Caco-2 (cell line): Measurements from ENCODE around the gene SIK2. TPM values are rescaled to one million over a fixed set of nuclear protein-coding genes. Genes with fewer than 3 reads are reported as not detected.

Experiments used
- BruUV-seq: library from RNA; stranded (reverse); fragments of 400-500 nt; replicated peaks from 2 replicates; lab custom pipeline; 2021; lab: Mats Ljungman, UMichigan
- CTCF ChIA-PET: fragments of 300-600 bp; sonication (Branson Sonifier 250); formaldehyde crosslinking; loops from one replicate; lab custom pipeline; 2022; ENCODE audit warnings: antibody characterized with exemption; lab: Charles Lee
- POLR2A ChIA-PET: fragments of 300-600 bp; sonication (Branson Sonifier 250); formaldehyde crosslinking; loops from one replicate; lab custom pipeline; 2022; ENCODE audit warnings: antibody characterized with exemption; lab: Charles Lee
- DNase-seq, 2 experiments: peaks; one replicate each; pipeline versions ENCODE4 v3.0.0 to v3.0.0-alpha.2; 2020 to 2022
- H3K27me3 ChIP-seq: replicated peaks from 2 replicates; pipeline ENCODE4 v1.6.0; 2011; ENCODE audit warnings: low read length; ENCODE audit not compliant: control insufficient read depth, insufficient read depth
- H3K36me3 ChIP-seq: 2 replicates; pipeline ENCODE4 v1.5.1; 2011; ENCODE audit warnings: low read length; ENCODE audit not compliant: control insufficient read depth, insufficient read depth
- H3K4me1 ChIP-seq: fragments of 250-450 bp; sonication (Bioruptor Pico); 2 replicates; pipeline ENCODE4 v1.5.1; 2020; ENCODE audit warnings: mild to moderate bottlenecking
- H3K4me3 ChIP-seq: 2 replicates; pipeline ENCODE4 v1.5.1; 2011; ENCODE audit warnings: low read depth, mild to moderate bottlenecking, control low read depth, low read length
- H3K9me3 ChIP-seq: fragments of 250-450 bp; sonication (Bioruptor Pico); 2 replicates; pipeline ENCODE4 v1.5.1; 2020; ENCODE audit warnings: mild to moderate bottlenecking, moderate library complexity
- H3K27ac Mint-ChIP-seq: one replicate; pipeline ENCODE4 v1.8.0; 2022; ENCODE audit warnings: mixed read lengths; ENCODE audit not compliant: unreplicated experiment
- H3K27me3 Mint-ChIP-seq: one replicate; pipeline ENCODE4 v1.8.0; 2022; ENCODE audit warnings: mixed read lengths; ENCODE audit not compliant: insufficient read depth, unreplicated experiment
- H3K36me3 Mint-ChIP-seq: one replicate; pipeline ENCODE4 v1.8.0; 2022; ENCODE audit warnings: mild to moderate bottlenecking, mixed read lengths; ENCODE audit not compliant: insufficient read depth, unreplicated experiment
- H3K4me1 Mint-ChIP-seq: one replicate; pipeline ENCODE4 v1.8.0; 2022; ENCODE audit warnings: low read depth, mixed read lengths; ENCODE audit not compliant: unreplicated experiment
- H3K4me3 Mint-ChIP-seq: one replicate; pipeline ENCODE4 v1.8.0; 2022; ENCODE audit warnings: mild to moderate bottlenecking, moderate library complexity, mixed read lengths; ENCODE audit not compliant: unreplicated experiment
- H3K9me3 Mint-ChIP-seq: one replicate; pipeline ENCODE4 v1.8.0; 2022; ENCODE audit warnings: mixed read lengths; ENCODE audit not compliant: unreplicated experiment
- intact Hi-C: fragments of 100-400 bp; cut with micrococcal nuclease; formaldehyde crosslinking; loops from one replicate; pipeline ENCODE4 v1.10.0; 2022; ENCODE audit not compliant: unreplicated experiment
- total RNA-seq: library from RNA; stranded (reverse); gene quantifications from 2 replicates; pipeline ENCODE4 v1.2.3, GENCODE V29; 2022
- TF ChIP-seq, protein P1 (sequence below), 2 experiments: fragments of 200-600 bp in 1 of 2; IDR thresholded peaks; 1 replicate in 1 of 2; 2 replicates in 1 of 2; pipeline versions ENCODE4 v1.5.1 to v1.8.0; 2011 to 2022; ENCODE audit warnings: antibody characterized with exemption in 1 of 2, control low read depth in 1 of 2, inconsistent platforms in 1 of 2, low read depth in 1 of 2, low read length in 1 of 2, mild to moderate bottlenecking in 1 of 2, moderate library complexity in 1 of 2; ENCODE audit not compliant: insufficient read depth in 1 of 2, severe bottlenecking in 1 of 2, unreplicated experiment in 1 of 2

The SIK2 gene
- total RNA-seq, 1 experiment from 2014 or later = 40.2 TPM

DNA sequence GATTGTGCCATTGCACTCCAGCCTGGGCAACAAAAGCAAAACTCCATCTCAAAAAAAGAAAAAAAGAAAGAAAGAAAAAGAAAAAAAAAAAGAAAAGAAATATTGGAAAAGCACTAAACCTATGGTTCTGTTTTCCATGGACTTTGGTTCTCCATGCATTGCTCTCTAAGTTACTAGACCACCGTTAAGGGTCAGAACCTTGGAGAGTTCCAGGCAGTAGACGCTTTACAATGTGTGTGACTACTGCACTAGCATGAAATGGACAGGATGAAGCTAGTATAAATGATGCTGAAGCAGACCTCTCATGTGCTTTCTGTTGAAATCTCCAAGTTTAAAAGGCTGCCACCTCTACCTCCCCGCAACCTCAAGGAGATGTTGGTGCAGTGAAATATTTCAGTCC lies 63.5 kb downstream of the SIK2 start:
- H3K4me3 ChIP-seq = no peak overlapping the region
- ChIA-PET CTCF (interaction anchor here (1.2 kb wide), 1 partner anchor 61 kb away, joined by 4 read pairs; no protein-coding TSS in a partner anchor), POLR2A (interaction anchor here (0.6 kb wide), 1 partner anchor 93 kb away, joined by 3 read pairs; no protein-coding TSS in a partner anchor)
- Mint-ChIP-seq H3K27me3 (no peaks in the 10 kb centered on the region), H3K27ac (no peak overlapping the region), H3K9me3 (no peaks in the 10 kb centered on the region), H3K4me3 (no peak overlapping the region), H3K4me1 (peaks cover 12% of the 10 kb centered on the region), H3K36me3 (peaks cover 18% of the 10 kb centered on the region)
- BruUV-seq = no TSS peak
- H3K4me1 ChIP-seq = no peaks in the 10 kb centered on the region
- peak; percentile 69 to 81 for DNase-seq
- TF ChIP-seq, protein P1, sequence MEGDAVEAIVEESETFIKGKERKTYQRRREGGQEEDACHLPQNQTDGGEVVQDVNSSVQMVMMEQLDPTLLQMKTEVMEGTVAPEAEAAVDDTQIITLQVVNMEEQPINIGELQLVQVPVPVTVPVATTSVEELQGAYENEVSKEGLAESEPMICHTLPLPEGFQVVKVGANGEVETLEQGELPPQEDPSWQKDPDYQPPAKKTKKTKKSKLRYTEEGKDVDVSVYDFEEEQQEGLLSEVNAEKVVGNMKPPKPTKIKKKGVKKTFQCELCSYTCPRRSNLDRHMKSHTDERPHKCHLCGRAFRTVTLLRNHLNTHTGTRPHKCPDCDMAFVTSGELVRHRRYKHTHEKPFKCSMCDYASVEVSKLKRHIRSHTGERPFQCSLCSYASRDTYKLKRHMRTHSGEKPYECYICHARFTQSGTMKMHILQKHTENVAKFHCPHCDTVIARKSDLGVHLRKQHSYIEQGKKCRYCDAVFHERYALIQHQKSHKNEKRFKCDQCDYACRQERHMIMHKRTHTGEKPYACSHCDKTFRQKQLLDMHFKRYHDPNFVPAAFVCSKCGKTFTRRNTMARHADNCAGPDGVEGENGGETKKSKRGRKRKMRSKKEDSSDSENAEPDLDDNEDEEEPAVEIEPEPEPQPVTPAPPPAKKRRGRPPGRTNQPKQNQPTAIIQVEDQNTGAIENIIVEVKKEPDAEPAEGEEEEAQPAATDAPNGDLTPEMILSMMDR (IDR thresholded peaks at IDR 0.05; ENCODE audit: insufficient read depth in 1 of 2, low read depth in 1 of 2, low read length in 1 of 2, severe bottlenecking in 1 of 2, unreplicated experiment in 1 of 2) = no peak
- H3K36me3 ChIP-seq = no peaks in the 10 kb centered on the region; the same call in 1 of the 2 replicates
- no peaks in the 10 kb centered on the region for H3K9me3 ChIP-seq
- intact Hi-C loops = loop anchor here (5.0 kb wide), 1 partner anchor 63 kb away; the partner anchor contains the start of gene SIK2
- no peaks in the 10 kb centered on the region for H3K27me3 ChIP-seq

DNA sequence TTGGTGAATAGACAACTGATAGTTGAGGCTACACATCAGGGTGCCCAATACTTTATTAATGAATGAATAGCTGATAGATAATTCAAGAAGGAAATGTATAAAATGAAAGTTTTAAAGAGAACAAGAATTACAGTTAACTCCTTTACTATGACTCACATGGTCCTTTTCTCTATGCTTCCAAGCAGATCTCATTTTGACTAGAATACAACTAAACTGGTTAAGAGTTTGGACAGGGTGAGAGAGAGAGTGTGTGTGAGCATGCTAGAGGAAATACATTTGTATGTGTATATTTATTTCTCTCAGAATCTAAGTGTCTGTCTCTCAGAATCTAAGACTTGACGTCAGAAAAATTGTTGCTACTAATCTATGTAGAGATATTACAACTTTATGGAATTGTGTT lies 66.7 kb downstream of the SIK2 start:
- no peaks in the 10 kb centered on the region for H3K27me3 ChIP-seq
- Mint-ChIP-seq H3K4me3 (no peak overlapping the region), H3K27ac (no peak overlapping the region), H3K36me3 (peaks cover 14% of the 10 kb centered on the region), H3K4me1 (peaks cover 12% of the 10 kb centered on the region), H3K9me3 (no peaks in the 10 kb centered on the region), H3K27me3 (no peaks in the 10 kb centered on the region)
- no peaks in the 10 kb centered on the region for H3K9me3 ChIP-seq
- no peak overlapping the region for H3K4me3 ChIP-seq
- no TSS peak for BruUV-seq
- ChIA-PET POLR2A (no interaction called here), CTCF (no interaction called here)
- H3K4me1 ChIP-seq = no peaks in the 10 kb centered on the region
- intact Hi-C loops = loop anchor here (5.0 kb wide), 1 partner anchor 67 kb away; the partner anchor contains the start of gene SIK2
- TF ChIP-seq, protein P1 (IDR thresholded peaks at IDR 0.05; ENCODE audit: insufficient read depth in 1 of 2, low read depth in 1 of 2, low read length in 1 of 2, severe bottlenecking in 1 of 2, unreplicated experiment in 1 of 2) = no peak
- peaks cover 10% of the 10 kb centered on the region for H3K36me3 ChIP-seq
- DNase-seq = no peak

DNA sequence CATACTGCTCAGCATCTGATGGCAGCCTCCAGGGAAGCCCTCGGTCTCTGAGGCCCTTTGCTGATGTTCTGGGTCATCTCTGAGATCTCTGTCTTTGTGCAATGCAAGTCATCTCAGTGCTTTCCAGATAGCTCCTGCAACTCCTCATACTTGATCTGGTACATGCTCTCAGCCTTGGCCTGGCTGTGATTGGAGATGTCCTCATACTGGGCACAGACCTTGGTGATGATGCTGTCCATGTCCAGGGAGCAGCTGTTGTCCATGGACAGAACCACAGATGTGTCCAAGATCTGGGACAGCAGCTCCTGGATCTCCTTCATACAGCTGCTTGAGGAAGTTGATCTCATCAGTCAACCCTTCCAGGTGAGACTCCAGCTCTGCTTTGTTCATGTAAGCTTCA lies 69.1 kb downstream of the SIK2 start:
- CTCF ChIA-PET = no interaction called here
- H3K9me3 Mint-ChIP-seq = no peaks in the 10 kb centered on the region
- no peak overlapping the region for H3K4me3 ChIP-seq

More for the DNA sequence above, 69.1 kb downstream of the SIK2 start:
- H3K4me3 Mint-ChIP-seq = no peak overlapping the region
- peaks cover 12% of the 10 kb centered on the region for H3K4me1 Mint-ChIP-seq
- H3K27me3 ChIP-seq = no peaks in the 10 kb centered on the region
- intact Hi-C loops = no loop called here
- no peaks in the 10 kb centered on the region for H3K9me3 ChIP-seq
- H3K4me1 ChIP-seq = peaks cover 2% of the 10 kb centered on the region; the same call in 1 of the 2 replicates
- no TSS peak for BruUV-seq
- H3K36me3 ChIP-seq = peaks cover 10% of the 10 kb centered on the region
- H3K36me3 Mint-ChIP-seq = peaks cover 16% of the 10 kb centered on the region
- no peak for DNase-seq
- POLR2A ChIA-PET = no interaction called here
- TF ChIP-seq, protein P1 (IDR thresholded peaks at IDR 0.05; ENCODE audit: insufficient read depth in 1 of 2, low read depth in 1 of 2, low read length in 1 of 2, severe bottlenecking in 1 of 2, unreplicated experiment in 1 of 2) = no peak
- no peak overlapping the region for H3K27ac Mint-ChIP-seq
- H3K27me3 Mint-ChIP-seq = no peaks in the 10 kb centered on the region
